PC-3 (cell line): ENCODE data around the gene KLHL6. TPM values are rescaled to one million over a fixed set of nuclear protein-coding genes. Genes with fewer than 3 reads are reported as not detected.

Source experiments
- ATAC-seq: fragments of 200-7000 bp; cut with Tn5 transposase; 2 replicates; pipeline ENCODE4 v1.9.1; 2020; ENCODE audit warnings: mild to moderate bottlenecking, moderate library complexity
- BruUV-seq: library from RNA; stranded (reverse); fragments of 400-500 nt; replicated peaks from 2 replicates; lab custom pipeline; 2021; lab: Mats Ljungman, UMichigan
- CTCF ChIA-PET: fragments of 300-600 bp; sonication (Branson Sonifier 250); formaldehyde crosslinking; loops from one replicate; lab custom pipeline; 2022; ENCODE audit warnings: antibody characterized with exemption; lab: Charles Lee
- POLR2A ChIA-PET: fragments of 300-600 bp; sonication (Branson Sonifier 250); formaldehyde crosslinking; loops from one replicate; lab custom pipeline; 2022; ENCODE audit warnings: antibody characterized with exemption; ENCODE audit not compliant: unreplicated experiment; lab: Charles Lee
- DNase-seq: peaks from one replicate; pipeline ENCODE4 v3.0.0-alpha.2; 2015
- H2AFZ ChIP-seq: fragments of 300-600 bp; sonication (generic); 2 replicates; pipeline ENCODE4 v1.6.0; 2016; ENCODE audit warnings: antibody characterized with exemption, low read length
- H3F3A ChIP-seq: fragments of 300-600 bp; sonication (generic); one replicate; pipeline ENCODE4 v1.6.0; 2017; ENCODE audit warnings: antibody characterized with exemption, low read length, control low read depth, mild to moderate bottlenecking; ENCODE audit not compliant: unreplicated experiment
- H3K27ac ChIP-seq: fragments of 300-600 bp; sonication (generic); 2 replicates; pipeline ENCODE4 v1.5.1; 2016; ENCODE audit warnings: mild to moderate bottlenecking, low read length
- H3K27me3 ChIP-seq: fragments of 300-600 bp; sonication (generic); 2 replicates; pipeline ENCODE4 v1.6.1; 2016; ENCODE audit warnings: low read length, mixed read lengths
- H3K36me3 ChIP-seq: fragments of 300-600 bp; sonication (generic); 2 replicates; pipeline ENCODE4 v1.6.1; 2016; ENCODE audit warnings: low read depth, mixed run types, low read length, mixed read lengths
- H3K4me1 ChIP-seq: fragments of 300-600 bp; sonication (generic); 2 replicates; pipeline ENCODE4 v1.5.1; 2016; ENCODE audit warnings: low read length; ENCODE audit not compliant: insufficient read depth
- H3K4me2 ChIP-seq: fragments of 300-600 bp; sonication (generic); 2 replicates; pipeline ENCODE4 v1.6.0; 2016; ENCODE audit warnings: low read length
- H3K4me3 ChIP-seq: fragments of 300-600 bp; sonication (generic); 2 replicates; pipeline ENCODE4 v1.5.1; 2016; ENCODE audit warnings: mild to moderate bottlenecking, low read length, mixed read lengths
- H3K79me2 ChIP-seq: fragments of 300-600 bp; sonication (generic); 2 replicates; pipeline ENCODE4 v1.6.1; 2017; ENCODE audit warnings: low read length, mixed read lengths
- H3K9ac ChIP-seq: fragments of 300-600 bp; sonication (generic); 2 replicates; pipeline ENCODE4 v1.6.0; 2016; ENCODE audit warnings: mild to moderate bottlenecking, low read length
- H3K9me2 ChIP-seq: fragments of 300-600 bp; sonication (generic); replicated peaks from 2 replicates; pipeline ENCODE4 v1.6.1; 2016; ENCODE audit warnings: mixed run types, low read length, mixed read lengths
- H3K9me3 ChIP-seq: fragments of 300-600 bp; sonication (generic); 2 replicates; pipeline ENCODE4 v1.6.1; 2016; ENCODE audit warnings: low read length, mixed read lengths
- H4K20me1 ChIP-seq: fragments of 300-600 bp; sonication (generic); 2 replicates; pipeline ENCODE4 v1.6.1; 2016; ENCODE audit warnings: low read length, mixed read lengths
- EZH2 ChIP-seq: fragments of 300-600 bp; sonication (generic); IDR thresholded peaks from one replicate; pipeline ENCODE4 v1.6.1; 2017; ENCODE audit warnings: antibody characterized with exemption, mild to moderate bottlenecking, low read length; ENCODE audit not compliant: unreplicated experiment
- EZH2phosphoT487 ChIP-seq: fragments of 300-600 bp; sonication (generic); IDR thresholded peaks from 2 replicates; pipeline ENCODE4 v1.6.1; 2018; ENCODE audit warnings: mild to moderate bottlenecking, antibody characterized with exemption, low read length, borderline replicate concordance
- intact Hi-C: fragments of 100-400 bp; cut with micrococcal nuclease; formaldehyde crosslinking; loops from 2 replicates; pipeline ENCODE4 v1.9.0; 2023
- total RNA-seq: library from RNA; depleted of rRNA; stranded (reverse); fragments of >200 nt; gene quantifications from 2 replicates; pipeline ENCODE4 v1.2.3, GENCODE V29; 2014
- TF ChIP-seq, protein P1 (sequence below): fragments of 300-600 bp; sonication (generic); conservative IDR thresholded peaks from 2 replicates; pipeline ENCODE4 v1.5.1; 2017; ENCODE audit warnings: antibody characterized with exemption, low read depth, mild to moderate bottlenecking, low read length

KLHL6 gene
- total RNA-seq, 1 experiment from 2014 or later, result not detected

GRCh38 chr3:183515968-183516851 is 39.3 kb downstream of the KLHL6 start:
- no TSS peak for BruUV-seq
- ChIA-PET CTCF (no interaction called here), POLR2A (no interaction called here)
- no peaks in the 10 kb centered on the region for H3K9me3 ChIP-seq
- H3K36me3 ChIP-seq, result no peaks in the 10 kb centered on the region
- no peaks in the 10 kb centered on the region for H3K4me1 ChIP-seq
- no peaks in the 10 kb centered on the region for H3K9me2 ChIP-seq
- no peak overlapping the region for H3K27ac ChIP-seq
- TF ChIP-seq, protein P1, sequence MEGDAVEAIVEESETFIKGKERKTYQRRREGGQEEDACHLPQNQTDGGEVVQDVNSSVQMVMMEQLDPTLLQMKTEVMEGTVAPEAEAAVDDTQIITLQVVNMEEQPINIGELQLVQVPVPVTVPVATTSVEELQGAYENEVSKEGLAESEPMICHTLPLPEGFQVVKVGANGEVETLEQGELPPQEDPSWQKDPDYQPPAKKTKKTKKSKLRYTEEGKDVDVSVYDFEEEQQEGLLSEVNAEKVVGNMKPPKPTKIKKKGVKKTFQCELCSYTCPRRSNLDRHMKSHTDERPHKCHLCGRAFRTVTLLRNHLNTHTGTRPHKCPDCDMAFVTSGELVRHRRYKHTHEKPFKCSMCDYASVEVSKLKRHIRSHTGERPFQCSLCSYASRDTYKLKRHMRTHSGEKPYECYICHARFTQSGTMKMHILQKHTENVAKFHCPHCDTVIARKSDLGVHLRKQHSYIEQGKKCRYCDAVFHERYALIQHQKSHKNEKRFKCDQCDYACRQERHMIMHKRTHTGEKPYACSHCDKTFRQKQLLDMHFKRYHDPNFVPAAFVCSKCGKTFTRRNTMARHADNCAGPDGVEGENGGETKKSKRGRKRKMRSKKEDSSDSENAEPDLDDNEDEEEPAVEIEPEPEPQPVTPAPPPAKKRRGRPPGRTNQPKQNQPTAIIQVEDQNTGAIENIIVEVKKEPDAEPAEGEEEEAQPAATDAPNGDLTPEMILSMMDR, result no peak
- no peak for TF ChIP-seq EZH2phosphoT487
- TF ChIP-seq EZH2, result no peak
- H3K4me3 ChIP-seq, result no peak overlapping the region
- ATAC-seq (no peak), DNase-seq (no peak)
- intact Hi-C loops, result no loop called here
- no peaks in the 10 kb centered on the region for H3F3A ChIP-seq
- H2AFZ ChIP-seq, result no peak overlapping the region
- H3K27me3 ChIP-seq, result peaks cover 14% of the 10 kb centered on the region; the same call in 1 of the 2 replicates
- H3K79me2 ChIP-seq, result no peaks in the 10 kb centered on the region
- H4K20me1 ChIP-seq, result no peaks in the 10 kb centered on the region
- H3K4me2 ChIP-seq, result no peak overlapping the region
- H3K9ac ChIP-seq, result no peak overlapping the region

- DNase-seq (no peak), ATAC-seq (no peak)
- Histone ChIP-seq H3K4me3 (no peak overlapping the region), H3K36me3 (no peaks in the 10 kb centered on the region), H3K4me1 (no peaks in the 10 kb centered on the region), H3K9me3 (no peaks in the 10 kb centered on the region), H3K4me2 (no peak overlapping the region), H3K9me2 (no peaks in the 10 kb centered on the region), H3K27ac (no peak overlapping the region), H3K9ac (no peak overlapping the region), H4K20me1 (no peaks in the 10 kb centered on the region), H2AFZ (no peak overlapping the region), H3F3A (no peaks in the 10 kb centered on the region), H3K79me2 (no peaks in the 10 kb centered on the region), H3K27me3 (peaks cover 10% of the 10 kb centered on the region; the same call in 1 of the 2 replicates)
- ChIA-PET CTCF (no interaction called here), POLR2A (no interaction called here)
- no TSS peak for BruUV-seq
- TF ChIP-seq, protein P1, result no peak
- TF ChIP-seq EZH2 (no peak), EZH2phosphoT487 (no peak)
- intact Hi-C loops, result no loop called here
Measured at GRCh38 chr3:183514021-183514420, 41.5 kb downstream of the KLHL6 start.
